ENCODE measurements around the gene TMEM130. TPM values are rescaled to one million over a fixed set of nuclear protein-coding genes. Genes with fewer than 3 reads are reported as not detected.

The TMEM130 gene
- total and polyA plus RNA-seq, 4 donors = 9.1 to 43.6 (median 18.0) TPM

GRCh38 chr7:98903246-98903645, 33.4 kb upstream of the TMEM130 start:
- 94 to 96% methylated on average over 4 of the region's 4 CpGs for whole genome bisulfite sequencing, 2 donors
- H3K36me3 ChIP-seq (ENCODE audit: control insufficient read depth in 1 of 2, insufficient read depth in 2 of 2, low read length in 1 of 2) = peaks cover 4 to 14% of the 10 kb centered on the region in 2 donors
- H3K4me3 ChIP-seq (ENCODE audit: low read length in 2 of 2) = no peak overlapping the region
- DNase-seq = no peak
- intact Hi-C loops (cut with DNase I) = no loop called here
- H3K4me1 ChIP-seq (ENCODE audit: control insufficient read depth in 1 of 2, insufficient read depth in 2 of 2, low read length in 2 of 2) = no peaks in the 10 kb centered on the region
- no peaks in the 10 kb centered on the region for H3K9me3 ChIP-seq (ENCODE audit: control insufficient read depth, low read length)
- no peak overlapping the region for H3K27ac ChIP-seq (ENCODE audit: low read depth in 1 of 2, low read length in 2 of 2)
- no peak for ATAC-seq (ENCODE audit: low FRiP score)
- H3K27me3 ChIP-seq (ENCODE audit: control insufficient read depth in 1 of 2, insufficient read depth in 2 of 2, low read length in 1 of 2) = no peaks in the 10 kb centered on the region

GRCh38 chr7:98902523-98902922, 32.7 kb upstream of the TMEM130 start:
- no peak overlapping the region for H3K4me3 ChIP-seq (ENCODE audit: low read length in 2 of 2)
- no peaks in the 10 kb centered on the region for H3K27me3 ChIP-seq (ENCODE audit: control insufficient read depth in 1 of 2, insufficient read depth in 2 of 2, low read length in 1 of 2)
- 88 to 92% methylated on average over 3 of the region's 3 CpGs for WGBS, 2 donors
- DNase-seq (no peak), ATAC-seq (ENCODE audit: low FRiP score) (no peak)
- intact Hi-C loops (cut with DNase I) = no loop called here
- peaks cover 8 to 14% of the 10 kb centered on the region in 2 donors for H3K36me3 ChIP-seq (ENCODE audit: control insufficient read depth in 1 of 2, insufficient read depth in 2 of 2, low read length in 1 of 2)
- no peaks in the 10 kb centered on the region for H3K9me3 ChIP-seq (ENCODE audit: control insufficient read depth, low read length)
- no peak overlapping the region for H3K27ac ChIP-seq (ENCODE audit: low read depth in 1 of 2, low read length in 2 of 2)
- H3K4me1 ChIP-seq (ENCODE audit: control insufficient read depth in 1 of 2, insufficient read depth in 2 of 2, low read length in 2 of 2) = no peaks in the 10 kb centered on the region

- no peak for ATAC-seq (ENCODE audit: low FRiP score)
- Histone ChIP-seq H3K9me3 (ENCODE audit: control insufficient read depth, low read length) (no peaks in the 10 kb centered on the region), H3K36me3 (ENCODE audit: control insufficient read depth in 1 of 2, insufficient read depth in 2 of 2, low read length in 1 of 2) (peaks cover 8 to 14% of the 10 kb centered on the region in 2 donors), H3K4me1 (ENCODE audit: control insufficient read depth in 1 of 2, insufficient read depth in 2 of 2, low read length in 2 of 2) (no peaks in the 10 kb centered on the region), H3K27me3 (ENCODE audit: control insufficient read depth in 1 of 2, insufficient read depth in 2 of 2, low read length in 1 of 2) (no peaks in the 10 kb centered on the region), H3K27ac (ENCODE audit: low read depth in 1 of 2, low read length in 2 of 2) (no peak overlapping the region), H3K4me3 (ENCODE audit: low read length in 2 of 2) (no peak overlapping the region)
- intact Hi-C loops (cut with DNase I) = no loop called here
- WGBS, 2 donors = 90 to 91% methylated on average over 3 of the region's 3 CpGs
- DNase-seq = no peak
Measured at GRCh38 chr7:98900815-98901214, 31.0 kb upstream of the TMEM130 start.

- Histone ChIP-seq H3K4me1 (ENCODE audit: control insufficient read depth in 1 of 2, insufficient read depth in 2 of 2, low read length in 2 of 2) (no peaks in the 10 kb centered on the region), H3K27me3 (ENCODE audit: control insufficient read depth in 1 of 2, insufficient read depth in 2 of 2, low read length in 1 of 2) (no peaks in the 10 kb centered on the region), H3K36me3 (ENCODE audit: control insufficient read depth in 1 of 2, insufficient read depth in 2 of 2, low read length in 1 of 2) (peaks cover 8 to 11% of the 10 kb centered on the region in 2 donors), H3K9me3 (ENCODE audit: control insufficient read depth, low read length) (no peaks in the 10 kb centered on the region), H3K27ac (ENCODE audit: low read depth in 1 of 2, low read length in 2 of 2) (no peak overlapping the region), H3K4me3 (ENCODE audit: low read length in 2 of 2) (no peak overlapping the region)
- intact Hi-C loops (cut with DNase I) = no loop called here
- WGBS, 2 donors = 90 to 91% methylated on average over 7 of the region's 7 CpGs
- DNase-seq (no peak), ATAC-seq (ENCODE audit: low FRiP score) (no peak)
Measured at GRCh38 chr7:98899816-98900215, 30.0 kb upstream of the TMEM130 start.

GRCh38 chr7:98892609-98893008, 22.8 kb upstream of the TMEM130 start:
- peaks cover 0 to 5% of the 10 kb centered on the region in 2 donors for H3K36me3 ChIP-seq (ENCODE audit: control insufficient read depth in 1 of 2, insufficient read depth in 2 of 2, low read length in 1 of 2)
- 97% methylated on average over 7 of the region's 7 CpGs for WGBS, 2 donors

DNA sequence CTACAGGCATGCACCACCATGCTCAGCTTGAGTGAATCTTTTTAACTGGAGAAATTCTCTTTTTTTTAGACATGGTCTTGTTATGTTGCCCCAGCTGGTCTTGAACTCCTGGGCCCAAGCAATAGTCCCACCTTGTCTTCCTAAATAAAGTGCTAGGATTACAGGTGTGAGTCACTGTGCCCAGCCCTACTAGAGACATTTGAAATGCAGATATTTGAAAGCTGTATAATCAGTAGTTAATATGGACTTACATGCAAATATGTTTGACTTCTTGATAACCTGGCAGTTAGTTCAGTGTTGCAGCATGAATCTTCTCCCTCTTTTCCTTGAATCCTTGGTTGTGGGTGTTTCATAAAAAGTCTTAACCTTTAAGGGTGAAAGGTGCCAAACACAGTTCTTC, 17.2 kb upstream of the TMEM130 start:
- peaks cover 0 to 3% of the 10 kb centered on the region in 2 donors for H3K36me3 ChIP-seq (ENCODE audit: control insufficient read depth in 1 of 2, insufficient read depth in 2 of 2, low read length in 1 of 2)
- ATAC-seq (ENCODE audit: low FRiP score) = no peak

More at GRCh38 chr7:98892609-98893008, 22.8 kb upstream of the TMEM130 start:
- no peak overlapping the region for H3K27ac ChIP-seq (ENCODE audit: low read depth in 1 of 2, low read length in 2 of 2)
- no peaks in the 10 kb centered on the region for H3K27me3 ChIP-seq (ENCODE audit: control insufficient read depth in 1 of 2, insufficient read depth in 2 of 2, low read length in 1 of 2)
- H3K4me3 ChIP-seq (ENCODE audit: low read length in 2 of 2) = no peak overlapping the region
- intact Hi-C loops (cut with DNase I) = no loop called here
- no peaks in the 10 kb centered on the region for H3K9me3 ChIP-seq (ENCODE audit: control insufficient read depth, low read length)
- H3K4me1 ChIP-seq (ENCODE audit: control insufficient read depth in 1 of 2, insufficient read depth in 2 of 2, low read length in 2 of 2) = no peaks in the 10 kb centered on the region
- DNase-seq (no peak), ATAC-seq (ENCODE audit: low FRiP score) (no peak)

GRCh38 chr7:98884416-98884815, 14.6 kb upstream of the TMEM130 start:
- intact Hi-C loops (cut with DNase I) = no loop called here
- H3K4me1 ChIP-seq (ENCODE audit: control insufficient read depth in 1 of 2, insufficient read depth in 2 of 2, low read length in 2 of 2) = no peaks in the 10 kb centered on the region
- no peak overlapping the region for H3K27ac ChIP-seq (ENCODE audit: low read depth in 1 of 2, low read length in 2 of 2)
- ATAC-seq (ENCODE audit: low FRiP score) (no peak), DNase-seq (no peak)
- no peaks in the 10 kb centered on the region for H3K27me3 ChIP-seq (ENCODE audit: control insufficient read depth in 1 of 2, insufficient read depth in 2 of 2, low read length in 1 of 2)
- no peaks in the 10 kb centered on the region for H3K9me3 ChIP-seq (ENCODE audit: control insufficient read depth, low read length)
- no peak overlapping the region for H3K4me3 ChIP-seq (ENCODE audit: low read length in 2 of 2)
- peaks cover 0 to 3% of the 10 kb centered on the region in 2 donors for H3K36me3 ChIP-seq (ENCODE audit: control insufficient read depth in 1 of 2, insufficient read depth in 2 of 2, low read length in 1 of 2)
- 89 to 91% methylated on average over 4 of the region's 4 CpGs for WGBS, 2 donors

More for the DNA sequence above, 17.2 kb upstream of the TMEM130 start:
- intact Hi-C loops (cut with DNase I) = no loop called here
- no peak for DNase-seq
- Histone ChIP-seq H3K9me3 (ENCODE audit: control insufficient read depth, low read length) (no peaks in the 10 kb centered on the region), H3K4me3 (ENCODE audit: low read length in 2 of 2) (no peak overlapping the region), H3K4me1 (ENCODE audit: control insufficient read depth in 1 of 2, insufficient read depth in 2 of 2, low read length in 2 of 2) (no peaks in the 10 kb centered on the region), H3K27ac (ENCODE audit: low read depth in 1 of 2, low read length in 2 of 2) (no peak overlapping the region), H3K27me3 (ENCODE audit: control insufficient read depth in 1 of 2, insufficient read depth in 2 of 2, low read length in 1 of 2) (no peaks in the 10 kb centered on the region)

- 79 to 88% methylated on average over 9 of the region's 9 CpGs for WGBS, 2 donors
- Histone ChIP-seq H3K27ac (ENCODE audit: low read depth in 1 of 2, low read length in 2 of 2) (no peak overlapping the region), H3K9me3 (ENCODE audit: control insufficient read depth, low read length) (no peaks in the 10 kb centered on the region), H3K27me3 (ENCODE audit: control insufficient read depth in 1 of 2, insufficient read depth in 2 of 2, low read length in 1 of 2) (no peaks in the 10 kb centered on the region), H3K4me3 (ENCODE audit: low read length in 2 of 2) (no peak overlapping the region), H3K4me1 (ENCODE audit: control insufficient read depth in 1 of 2, insufficient read depth in 2 of 2, low read length in 2 of 2) (no peaks in the 10 kb centered on the region), H3K36me3 (ENCODE audit: control insufficient read depth in 1 of 2, insufficient read depth in 2 of 2, low read length in 1 of 2) (peaks cover 0 to 3% of the 10 kb centered on the region in 2 donors)
- no peak for DNase-seq
- ATAC-seq (ENCODE audit: low FRiP score) = no peak
- intact Hi-C loops (cut with DNase I) = no loop called here
Measured at GRCh38 chr7:98881561-98882315, 11.9 kb upstream of the TMEM130 start.

DNA sequence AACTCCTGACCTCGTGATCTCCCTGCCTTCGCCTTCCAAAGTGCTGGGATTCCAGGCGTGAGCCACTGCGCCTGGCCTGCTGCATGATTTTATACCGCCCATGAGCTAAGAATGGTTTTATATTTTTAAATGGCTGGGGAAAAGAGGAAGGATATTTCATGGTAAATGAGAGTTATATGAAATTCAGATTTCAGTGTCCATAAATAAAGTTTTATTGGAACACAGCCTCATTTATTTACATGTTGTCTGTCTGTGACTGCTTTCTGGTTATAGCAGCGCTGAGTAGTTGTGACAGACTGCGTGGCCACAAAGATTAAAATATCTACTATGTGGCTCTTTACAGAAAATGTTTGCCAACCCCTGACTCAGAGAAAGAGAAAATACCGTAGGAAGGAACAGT, 10.7 kb upstream of the TMEM130 start:
- Histone ChIP-seq H3K27ac (ENCODE audit: low read depth in 1 of 2, low read length in 2 of 2) (no peak overlapping the region), H3K4me3 (ENCODE audit: low read length in 2 of 2) (no peak overlapping the region), H3K36me3 (ENCODE audit: control insufficient read depth in 1 of 2, insufficient read depth in 2 of 2, low read length in 1 of 2) (peaks cover 0 to 3% of the 10 kb centered on the region in 2 donors), H3K9me3 (ENCODE audit: control insufficient read depth, low read length) (no peaks in the 10 kb centered on the region), H3K4me1 (ENCODE audit: control insufficient read depth in 1 of 2, insufficient read depth in 2 of 2, low read length in 2 of 2) (no peaks in the 10 kb centered on the region), H3K27me3 (ENCODE audit: control insufficient read depth in 1 of 2, insufficient read depth in 2 of 2, low read length in 1 of 2) (no peaks in the 10 kb centered on the region)
- DNase-seq (peak in 1 of 2 donors; percentile 40), ATAC-seq (ENCODE audit: low FRiP score) (no peak)
- WGBS, 2 donors = 91 to 94% methylated on average over 8 of the region's 8 CpGs
- intact Hi-C loops (cut with DNase I) = no loop called here
